ENCODE measurements around the gene CABCOCO1. TPM values are rescaled to one million over a fixed set of nuclear protein-coding genes. Genes with fewer than 3 reads are reported as not detected.

Gene CABCOCO1
- total RNA-seq, 1 donor from 2014 or later: not detected

GRCh38 chr10:61815496-61815895, 152.8 kb downstream of the CABCOCO1 start:
- DNase-seq (ENCODE audit: low read depth) (no peak), FAIRE-seq (no peak)
- TF ChIP-seq, protein P1, sequence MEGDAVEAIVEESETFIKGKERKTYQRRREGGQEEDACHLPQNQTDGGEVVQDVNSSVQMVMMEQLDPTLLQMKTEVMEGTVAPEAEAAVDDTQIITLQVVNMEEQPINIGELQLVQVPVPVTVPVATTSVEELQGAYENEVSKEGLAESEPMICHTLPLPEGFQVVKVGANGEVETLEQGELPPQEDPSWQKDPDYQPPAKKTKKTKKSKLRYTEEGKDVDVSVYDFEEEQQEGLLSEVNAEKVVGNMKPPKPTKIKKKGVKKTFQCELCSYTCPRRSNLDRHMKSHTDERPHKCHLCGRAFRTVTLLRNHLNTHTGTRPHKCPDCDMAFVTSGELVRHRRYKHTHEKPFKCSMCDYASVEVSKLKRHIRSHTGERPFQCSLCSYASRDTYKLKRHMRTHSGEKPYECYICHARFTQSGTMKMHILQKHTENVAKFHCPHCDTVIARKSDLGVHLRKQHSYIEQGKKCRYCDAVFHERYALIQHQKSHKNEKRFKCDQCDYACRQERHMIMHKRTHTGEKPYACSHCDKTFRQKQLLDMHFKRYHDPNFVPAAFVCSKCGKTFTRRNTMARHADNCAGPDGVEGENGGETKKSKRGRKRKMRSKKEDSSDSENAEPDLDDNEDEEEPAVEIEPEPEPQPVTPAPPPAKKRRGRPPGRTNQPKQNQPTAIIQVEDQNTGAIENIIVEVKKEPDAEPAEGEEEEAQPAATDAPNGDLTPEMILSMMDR (IDR thresholded peaks at IDR 0.05; ENCODE audit: insufficient read depth, low read length, severe bottlenecking): no peak
- no peak overlapping the region for H3K4me3 ChIP-seq (ENCODE audit: low read depth, low read length)
- H3K36me3 ChIP-seq (ENCODE audit: control insufficient read depth, insufficient read depth, low read length): no peaks in the 10 kb centered on the region
- H3K27me3 ChIP-seq (ENCODE audit: control insufficient read depth, insufficient read depth, low read length): no peaks in the 10 kb centered on the region

Other genes starting within 250 kb of the CABCOCO1 start
- under 0.01 TPM in 1 of 2 replicates, not detected in the other for gene TMEM26, start 209.5 kb upstream of the CABCOCO1 start, total RNA-seq
- 7.1 and 13.7 TPM in 2 replicates for gene ARID5B, start 238.8 kb downstream of the CABCOCO1 start, total RNA-seq

Data from bronchial epithelial cell (primary cell).